NCI-H524 treated with DMSO at 0.1 percent for 48 hours (cell line): ENCODE data around the gene P3R3URF.

Experiments
- DNase-seq: peaks from one replicate; lab custom pipeline; 2025; lab: John Stamatoyannopoulos, UW

P3R3URF gene

GRCh38 chr1:46172321-46172720 lies 4.0 kb downstream of the P3R3URF start:
- no peak for DNase-seq

GRCh38 chr1:46171871-46172270 lies 4.4 kb downstream of the P3R3URF start:
- DNase-seq: no peak

- DNase-seq: no peak
Measured at GRCh38 chr1:46171351-46171750, 4.9 kb downstream of the P3R3URF start.

GRCh38 chr1:46169811-46170454 lies 6.4 kb downstream of the P3R3URF start:
- DNase-seq: no peak

GRCh38 chr1:46168477-46168876 lies 7.8 kb downstream of the P3R3URF start:
- no peak for DNase-seq

- no peak for DNase-seq
Measured at GRCh38 chr1:46166521-46167462, 9.5 kb downstream of the P3R3URF start.

GRCh38 chr1:46160212-46160611 lies 16.1 kb downstream of the P3R3URF start:
- DNase-seq: no peak

- no peak for DNase-seq
Measured at GRCh38 chr1:46159516-46159915, 16.8 kb downstream of the P3R3URF start.

- DNase-seq: no peak
Measured at GRCh38 chr1:46158312-46159281, 17.7 kb downstream of the P3R3URF start.

- no peak for DNase-seq
Measured at GRCh38 chr1:46157916-46158311, 18.4 kb downstream of the P3R3URF start.

GRCh38 chr1:46153732-46154131 lies 22.6 kb downstream of the P3R3URF start:
- DNase-seq: no peak

- DNase-seq: no peak
Measured at GRCh38 chr1:46153228-46153627, 23.1 kb downstream of the P3R3URF start.

GRCh38 chr1:46152016-46152415 lies 24.3 kb downstream of the P3R3URF start:
- DNase-seq: no peak

- no peak for DNase-seq
Measured at GRCh38 chr1:46150085-46150484, 26.2 kb downstream of the P3R3URF start.

- DNase-seq: no peak
Measured at GRCh38 chr1:46148318-46148717, 28.0 kb downstream of the P3R3URF start.

GRCh38 chr1:46137916-46138315 lies 38.4 kb downstream of the P3R3URF start:
- DNase-seq: no peak

GRCh38 chr1:46136711-46137110 lies 39.6 kb downstream of the P3R3URF start:
- DNase-seq: no peak

- DNase-seq: peak; percentile 50
Measured at GRCh38 chr1:46134660-46135331, 41.5 kb downstream of the P3R3URF start.

- DNase-seq: no peak
Measured at GRCh38 chr1:46133781-46134350, 42.4 kb downstream of the P3R3URF start.

- DNase-seq: no peak
Measured at GRCh38 chr1:46133181-46133658, 43.1 kb downstream of the P3R3URF start.
